ENCODE data around the gene POLD1.

POLD1 gene

DNA sequence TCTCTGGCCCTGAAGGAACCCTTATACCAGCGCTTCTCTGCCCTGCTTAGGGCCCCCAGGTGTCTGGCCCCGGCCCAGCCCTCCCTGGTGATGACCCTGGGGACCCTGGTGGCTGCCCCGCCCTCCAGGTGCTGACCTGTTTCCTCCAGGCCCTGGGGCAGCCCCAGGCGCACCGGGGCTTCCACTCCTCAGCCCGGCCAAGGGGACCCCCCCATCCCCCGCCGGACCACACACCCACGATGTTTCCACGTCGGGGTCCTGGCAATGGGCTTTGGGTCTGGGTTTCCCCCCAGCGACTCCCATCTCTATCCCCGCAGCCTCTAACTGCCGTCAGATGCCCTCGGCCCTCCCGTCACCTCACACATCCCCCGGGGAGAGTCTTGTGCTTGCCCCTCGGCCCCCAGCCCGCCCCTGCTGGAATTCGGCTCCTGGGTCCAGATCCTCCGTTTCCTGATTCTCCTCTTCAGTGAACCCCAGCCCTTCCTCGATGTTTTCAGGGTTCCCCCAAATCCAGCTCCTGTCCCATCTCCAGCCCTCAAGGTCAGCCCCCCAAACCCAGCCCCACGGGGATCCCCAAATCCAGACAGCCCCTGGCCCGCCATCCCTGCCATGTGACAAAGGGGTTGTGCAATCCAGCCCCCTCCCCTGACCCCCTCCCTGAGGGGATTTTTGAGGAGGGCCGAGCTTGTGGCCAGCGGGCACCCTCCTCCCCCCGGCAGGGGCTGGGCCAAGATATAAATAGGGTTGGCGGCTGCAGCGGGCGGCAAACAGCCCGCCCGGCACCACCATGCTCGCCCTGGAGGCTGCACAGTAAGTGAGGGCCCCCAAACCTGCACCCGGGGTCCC lies 34.3 kb downstream of the POLD1 start, which contains the start of gene SPIB:
Gene SPIB (plus strand): TSS at position 763 of the 846 bp plus-strand sequence. CDS start 25 bp downstream, at position 788.
- no peak for DNase-seq (ENCODE audit: low read depth in 2 of 2)

DNA sequence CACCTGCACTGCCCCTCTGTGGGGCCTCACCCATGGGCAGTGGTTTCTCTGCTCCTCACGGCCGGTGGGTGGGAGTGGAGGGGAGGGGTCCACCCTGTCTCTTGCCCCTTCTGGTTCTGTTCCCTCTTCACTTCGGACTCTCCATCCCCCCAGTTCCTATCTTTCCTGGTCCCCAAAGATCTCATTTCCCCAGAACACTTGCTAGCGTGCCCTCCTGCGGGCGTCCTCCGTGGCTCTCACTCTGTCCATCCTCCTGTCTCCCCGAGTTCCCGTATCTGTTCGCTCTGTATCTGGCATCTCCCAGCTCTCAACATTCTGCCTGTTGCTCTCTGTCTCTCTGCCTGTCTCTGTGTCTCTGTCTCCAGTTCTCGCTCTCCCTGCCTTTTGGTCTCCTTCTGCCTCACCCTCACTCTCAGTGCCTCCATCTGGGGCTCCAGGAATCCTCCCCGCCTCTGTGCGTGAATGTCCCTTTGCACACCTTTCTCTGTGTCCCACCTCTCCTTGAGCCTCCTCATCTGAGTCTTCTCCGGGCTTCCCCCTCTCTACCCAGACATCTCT lies 35.0 kb downstream of the POLD1 start:
- DNase-seq (ENCODE audit: low read depth in 2 of 2) = no peak

DNA sequence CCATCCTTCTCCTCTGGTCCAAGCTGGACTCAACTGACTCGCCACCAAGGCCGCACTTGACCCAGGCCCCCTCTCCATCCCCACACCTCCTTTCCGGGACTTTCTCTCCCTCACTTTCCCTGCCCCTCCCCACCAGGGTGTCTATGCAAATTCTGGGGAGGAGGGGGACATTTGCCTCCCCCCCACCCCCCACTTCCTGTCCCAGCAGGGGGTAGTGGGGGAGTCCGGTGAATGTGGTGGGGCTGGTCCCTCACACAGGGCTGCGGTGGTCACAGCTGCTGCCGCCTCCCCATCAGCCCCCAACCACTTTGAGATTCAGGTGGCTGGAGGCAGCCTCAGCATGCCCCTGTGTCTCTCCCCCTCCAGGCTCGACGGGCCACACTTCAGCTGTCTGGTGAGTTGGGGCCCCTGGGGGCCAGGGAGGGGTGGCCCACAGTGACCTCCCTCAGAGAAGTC lies 35.5 kb downstream of the POLD1 start:
- no peak for DNase-seq (ENCODE audit: low read depth in 2 of 2)

DNA sequence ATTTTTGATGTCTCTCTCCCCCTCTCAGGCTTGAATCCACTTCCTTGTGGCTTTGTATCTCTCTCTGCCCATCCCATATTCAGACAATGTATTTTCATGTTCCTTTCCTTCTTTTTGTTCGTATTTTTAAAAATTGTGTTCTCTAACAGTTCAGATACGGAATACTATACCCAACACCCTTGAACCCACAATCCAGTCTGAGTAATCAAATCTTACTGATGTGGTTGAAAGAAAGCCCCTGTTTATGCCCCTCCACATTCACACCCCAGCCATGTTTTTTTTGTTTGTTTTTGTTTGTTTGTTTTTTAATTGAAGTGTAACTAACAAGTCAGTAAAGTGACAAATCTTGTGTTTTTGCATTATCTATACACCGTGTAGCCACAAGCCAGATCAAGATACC lies 36.0 kb downstream of the POLD1 start:
- no peak for DNase-seq (ENCODE audit: low read depth in 2 of 2)

DNA sequence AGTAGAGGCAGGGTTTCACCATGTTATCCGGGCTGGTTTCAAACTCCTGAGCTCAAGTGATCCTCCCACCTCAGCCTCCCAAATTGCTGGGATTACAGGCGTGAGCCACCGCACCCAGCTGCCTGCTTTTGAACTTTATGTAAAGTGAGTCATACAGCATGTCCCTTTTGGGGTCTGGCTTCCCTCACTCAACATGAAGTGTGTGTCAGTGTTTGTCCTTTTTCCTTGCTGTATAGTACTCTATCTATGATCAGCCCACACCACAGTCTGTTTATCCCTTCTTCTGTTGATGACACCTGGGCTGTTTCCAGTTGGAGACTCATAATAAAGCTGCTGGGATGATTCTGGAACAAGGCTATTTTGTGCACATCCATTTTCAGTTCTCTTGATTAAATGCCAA lies 36.7 kb downstream of the POLD1 start:
- no peak for DNase-seq (ENCODE audit: low read depth in 2 of 2)

DNA sequence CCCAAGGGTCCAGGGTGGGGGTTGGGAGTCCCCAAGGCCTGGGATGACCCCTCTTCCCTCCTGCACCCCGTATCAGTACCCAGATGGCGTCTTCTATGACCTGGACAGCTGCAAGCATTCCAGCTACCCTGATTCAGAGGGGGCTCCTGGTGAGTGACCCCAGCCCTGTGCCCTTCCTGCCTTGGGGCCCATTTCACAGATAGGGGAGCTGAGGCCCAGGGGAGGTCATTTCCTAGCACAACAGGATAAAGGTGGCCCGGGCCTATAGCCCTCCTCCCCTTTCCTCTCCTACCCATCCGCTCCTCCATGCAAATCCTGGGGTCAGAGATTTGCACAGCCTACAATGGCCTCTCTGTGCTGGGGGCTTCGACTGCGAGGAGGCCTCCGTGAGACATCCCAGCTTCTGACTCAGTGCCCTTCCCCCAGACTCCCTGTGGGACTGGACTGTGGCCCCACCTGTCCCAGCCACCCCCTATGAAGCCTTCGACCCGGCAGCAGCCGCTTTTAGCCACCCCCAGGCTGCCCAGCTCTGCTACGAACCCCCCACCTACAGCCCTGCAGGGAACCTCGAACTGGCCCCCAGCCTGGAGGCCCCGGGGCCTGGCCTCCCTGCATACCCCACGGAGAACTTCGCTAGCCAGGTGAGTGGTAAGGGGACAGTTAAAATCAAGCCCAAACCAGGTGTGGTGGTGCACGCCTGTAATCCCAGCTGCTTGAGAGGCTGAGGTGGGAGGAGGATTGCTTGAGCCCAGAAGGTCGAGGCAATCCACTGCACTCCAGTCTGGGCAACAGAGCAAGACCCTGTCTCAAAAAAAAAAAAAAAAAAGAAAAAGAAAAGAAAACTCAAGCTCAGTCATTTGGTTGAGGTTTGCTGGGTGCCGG lies 38.5 kb downstream of the POLD1 start:
- no peak for DNase-seq (ENCODE audit: low read depth in 2 of 2)

DNA sequence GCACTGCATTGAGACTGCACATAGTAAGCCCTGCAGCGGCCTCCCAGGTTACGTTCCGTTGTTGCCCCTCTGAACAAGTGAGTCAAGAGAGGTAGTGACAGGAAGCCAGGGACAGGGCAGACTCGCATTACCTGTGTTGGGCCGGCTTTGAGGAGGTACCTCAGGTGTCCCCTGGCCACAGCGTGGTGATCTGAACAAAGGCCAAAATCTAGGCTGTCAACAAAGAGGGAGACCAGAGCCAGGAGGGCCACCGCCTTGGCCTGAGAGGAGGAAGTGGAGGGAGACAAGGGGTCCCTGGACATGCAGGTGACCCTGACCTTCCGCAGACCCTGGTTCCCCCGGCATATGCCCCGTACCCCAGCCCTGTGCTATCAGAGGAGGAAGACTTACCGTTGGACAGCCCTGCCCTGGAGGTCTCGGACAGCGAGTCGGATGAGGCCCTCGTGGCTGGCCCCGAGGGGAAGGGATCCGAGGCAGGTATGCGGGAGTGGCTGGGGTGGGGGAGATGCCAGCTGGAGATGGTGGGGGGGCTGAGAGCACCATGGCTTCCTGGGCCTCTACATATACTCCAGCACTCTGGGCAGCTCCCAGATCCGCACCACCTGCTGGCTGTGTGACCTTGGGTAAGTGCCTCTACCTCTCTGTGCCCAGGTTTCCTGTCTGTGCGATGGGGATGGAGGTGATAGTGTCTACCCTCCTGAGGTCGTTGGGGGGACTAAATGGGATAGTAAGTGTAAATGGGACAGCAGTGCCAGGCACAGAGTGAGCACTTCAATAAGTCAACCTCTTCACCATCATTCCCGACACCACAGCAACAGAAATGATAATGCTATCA lies 39.3 kb downstream of the POLD1 start:
- no peak for DNase-seq (ENCODE audit: low read depth in 2 of 2)

DNA sequence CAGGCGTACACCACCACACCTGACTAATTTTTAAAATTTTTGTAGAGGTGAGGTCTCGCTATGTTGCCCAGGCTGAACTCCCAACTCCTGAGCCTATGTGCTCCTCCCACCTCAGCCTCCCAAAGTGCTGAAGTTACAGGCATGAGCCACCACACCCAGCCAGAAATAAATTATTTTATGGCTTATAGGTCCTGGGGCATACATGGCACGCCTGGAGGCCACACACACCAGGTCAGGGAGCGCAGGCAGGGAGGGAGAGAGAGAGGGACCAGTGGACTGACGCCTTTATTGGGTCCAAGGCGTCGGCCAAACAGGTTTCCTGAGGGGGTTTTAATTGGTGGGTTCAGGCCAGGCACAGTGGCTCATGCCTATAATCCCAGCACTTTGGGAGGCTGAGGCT lies 41.4 kb downstream of the POLD1 start:
- DNase-seq (ENCODE audit: low read depth in 2 of 2) = no peak

DNA sequence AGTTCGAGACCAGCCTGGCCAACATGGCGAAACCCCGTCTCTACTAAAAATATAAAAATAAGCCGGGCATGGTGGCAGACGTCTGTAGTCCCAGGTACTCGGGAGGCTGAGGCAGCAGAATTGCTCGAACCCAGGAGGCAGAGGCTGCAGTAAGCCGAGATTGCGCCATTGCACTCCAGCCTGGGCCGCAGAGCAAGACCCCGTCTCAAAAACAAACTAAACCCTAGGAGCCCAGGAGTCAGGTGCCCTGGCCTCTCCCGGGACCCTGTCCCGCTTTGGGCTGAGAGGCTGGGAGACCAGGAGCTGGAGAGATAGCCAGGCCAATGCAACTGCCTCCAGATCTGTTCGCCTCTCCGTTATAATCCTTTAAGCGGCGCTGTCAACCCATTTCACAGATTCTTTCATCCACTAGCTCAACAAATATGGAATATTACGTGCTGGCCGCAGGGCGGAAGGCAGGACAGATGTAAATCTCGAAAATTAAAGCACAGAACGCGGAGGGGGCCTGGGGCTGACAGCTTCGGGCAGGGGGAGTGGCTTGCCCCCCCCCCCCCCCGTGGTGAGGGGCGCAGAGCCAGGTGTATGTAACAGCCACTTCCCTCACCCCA lies 43.3 kb downstream of the POLD1 start:
- DNase-seq (ENCODE audit: low read depth in 2 of 2) = no peak

DNA sequence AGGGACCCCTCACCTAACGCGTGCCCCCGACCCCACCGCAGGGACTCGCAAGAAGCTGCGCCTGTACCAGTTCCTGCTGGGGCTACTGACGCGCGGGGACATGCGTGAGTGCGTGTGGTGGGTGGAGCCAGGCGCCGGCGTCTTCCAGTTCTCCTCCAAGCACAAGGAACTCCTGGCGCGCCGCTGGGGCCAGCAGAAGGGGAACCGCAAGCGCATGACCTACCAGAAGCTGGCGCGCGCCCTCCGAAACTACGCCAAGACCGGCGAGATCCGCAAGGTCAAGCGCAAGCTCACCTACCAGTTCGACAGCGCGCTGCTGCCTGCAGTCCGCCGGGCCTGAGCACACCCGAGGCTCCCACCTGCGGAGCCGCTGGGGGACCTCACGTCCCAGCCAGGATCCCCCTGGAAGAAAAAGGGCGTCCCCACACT lies 43.9 kb downstream of the POLD1 start:
- no peak for DNase-seq (ENCODE audit: low read depth in 2 of 2)

DNA sequence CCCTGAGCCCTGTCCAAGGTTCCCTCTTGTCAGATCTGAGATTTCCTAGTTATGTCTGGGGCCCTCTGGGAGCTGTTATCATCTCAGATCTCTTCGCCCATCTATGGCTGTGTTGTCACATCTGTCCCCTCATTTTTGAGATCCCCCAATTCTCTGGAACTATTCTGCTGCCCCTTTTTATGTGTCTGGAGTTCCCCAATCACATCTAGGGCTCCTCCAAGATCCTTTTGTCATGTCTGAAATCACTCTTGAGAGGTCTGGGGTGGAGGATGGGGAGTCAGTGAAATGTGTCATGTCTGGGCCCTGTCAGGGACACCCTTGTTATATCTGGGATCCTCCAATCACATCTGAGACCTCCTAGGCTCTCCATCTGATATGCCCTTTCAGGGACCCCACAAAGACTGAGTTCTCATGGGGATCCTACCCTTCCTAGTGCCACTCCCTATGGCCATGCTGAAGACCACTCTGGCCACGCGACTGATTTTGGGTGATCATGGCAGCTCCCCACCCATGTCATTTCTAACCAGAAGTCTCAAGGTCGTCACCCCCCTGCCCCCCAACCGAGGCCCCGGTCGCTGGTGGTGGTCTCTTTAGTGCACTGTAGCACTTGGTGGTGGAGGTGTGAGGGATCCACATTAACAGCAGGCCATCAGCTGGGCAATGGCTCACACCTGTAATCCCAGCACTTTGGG lies 44.8 kb downstream of the POLD1 start:
- no peak for DNase-seq (ENCODE audit: low read depth in 2 of 2)

DNA sequence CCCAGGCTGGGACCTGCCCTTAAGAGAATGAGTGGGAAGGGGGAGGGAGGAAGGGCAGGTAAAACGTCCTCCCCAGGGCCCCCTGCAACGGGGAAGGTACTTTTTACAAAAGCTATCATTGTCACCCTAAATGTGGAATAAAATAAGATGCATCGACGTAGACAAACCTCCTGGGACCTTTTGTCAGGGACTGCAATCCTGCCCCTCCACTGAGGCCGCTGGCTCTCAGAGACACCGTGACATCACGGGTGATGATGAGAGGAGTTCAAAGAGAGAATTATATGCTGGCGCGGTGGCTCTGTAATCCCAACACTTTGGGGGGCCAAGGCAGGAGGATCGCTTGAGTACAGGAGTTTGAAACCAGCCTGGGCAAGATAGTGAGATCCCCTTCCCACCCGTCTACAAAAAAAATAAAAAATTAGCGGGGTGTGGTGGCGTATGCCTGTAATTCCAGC lies 46.8 kb downstream of the POLD1 start:
- DNase-seq (ENCODE audit: low read depth in 2 of 2) = no peak

DNA sequence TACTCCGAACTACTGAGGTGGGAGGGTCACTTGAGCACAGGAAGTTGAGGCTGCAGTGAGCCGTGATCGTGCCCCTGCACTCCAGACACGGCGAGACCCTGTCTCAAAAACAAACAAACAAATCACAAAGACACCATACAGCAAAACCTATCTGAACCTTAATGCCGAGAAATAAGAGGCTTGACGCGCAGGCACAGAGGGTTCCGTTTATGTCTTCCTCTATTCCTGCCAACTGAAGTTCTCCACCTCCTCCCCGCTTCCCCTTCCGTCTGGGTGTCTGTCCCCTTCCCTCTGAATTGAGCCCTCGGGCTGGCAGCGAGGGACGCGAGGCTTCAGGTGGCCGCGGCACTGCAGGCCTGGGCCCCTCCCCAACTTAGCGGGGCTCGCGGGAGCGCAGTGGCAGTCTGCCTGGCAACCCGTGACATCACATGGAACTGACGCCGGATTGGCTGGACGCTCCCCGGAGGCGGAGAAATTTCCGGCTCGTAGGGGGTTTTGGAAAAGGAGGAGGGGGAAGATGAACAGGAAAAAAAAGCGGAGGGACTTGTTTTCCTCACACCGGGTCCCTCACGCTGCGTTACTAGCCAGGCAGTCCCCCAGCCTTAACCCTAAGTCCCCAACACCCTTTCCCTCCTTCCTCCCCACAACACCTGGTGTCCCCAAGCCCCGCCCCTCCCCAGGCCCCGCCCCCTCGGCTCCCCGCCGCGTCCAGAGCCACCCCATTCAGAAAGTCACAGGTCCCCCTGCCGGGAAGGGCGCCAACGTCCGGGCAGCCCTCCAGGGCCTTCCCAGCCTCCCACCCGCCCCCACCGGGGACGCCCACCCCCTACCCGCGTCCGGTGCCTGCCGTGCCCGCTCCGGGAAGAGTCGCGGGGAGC lies 47.4 kb downstream of the POLD1 start:
- peak; percentile 77 to 88 for DNase-seq (ENCODE audit: low read depth in 2 of 2)

DNA sequence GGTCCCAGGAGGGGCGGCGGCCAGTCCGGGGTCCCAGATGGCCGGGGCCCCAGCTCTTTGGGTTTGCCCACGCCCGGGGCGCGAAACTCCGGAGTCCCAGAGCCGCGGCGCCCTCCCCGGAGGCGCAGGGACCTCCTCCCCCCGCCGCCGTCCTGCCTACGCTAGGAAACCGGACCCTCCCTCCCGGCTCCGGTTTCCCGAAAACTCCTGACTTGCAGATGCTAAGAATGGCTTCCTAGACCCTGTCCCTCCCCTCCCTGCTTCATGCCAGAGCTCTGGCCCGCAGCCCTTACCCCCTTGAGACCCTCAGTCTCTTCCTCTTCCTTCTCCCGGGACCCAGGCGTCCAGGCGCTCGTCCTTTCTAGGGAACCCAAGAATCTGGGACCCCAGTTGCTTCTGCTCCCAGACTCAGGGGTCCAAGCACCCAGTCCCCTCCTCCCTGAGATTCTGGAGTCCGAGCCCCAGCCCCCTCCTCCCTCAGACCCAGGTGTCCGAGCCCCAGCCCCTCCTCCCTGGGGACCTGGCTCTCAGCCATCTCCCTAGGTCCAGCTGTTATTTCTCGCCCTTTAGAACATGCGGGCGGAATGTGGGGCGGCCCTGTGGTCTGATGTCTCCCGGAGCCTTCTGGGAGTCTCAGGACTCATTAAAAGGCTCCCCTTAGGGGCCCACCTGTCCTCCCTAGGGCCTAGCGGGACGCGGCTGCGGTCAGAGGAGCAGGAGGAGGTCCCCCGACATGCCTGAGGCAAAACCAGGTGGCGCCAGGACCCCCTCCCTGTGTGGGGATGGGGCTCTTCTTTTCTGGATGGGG lies 48.3 kb downstream of the POLD1 start, which contains the start of gene MYBPC2:
Gene MYBPC2 (plus strand): TSS at position 672 of the 808 bp plus-strand sequence. CDS start 62 bp downstream, at position 734.
- DNase-seq (ENCODE audit: low read depth in 2 of 2) = no peak

DNA sequence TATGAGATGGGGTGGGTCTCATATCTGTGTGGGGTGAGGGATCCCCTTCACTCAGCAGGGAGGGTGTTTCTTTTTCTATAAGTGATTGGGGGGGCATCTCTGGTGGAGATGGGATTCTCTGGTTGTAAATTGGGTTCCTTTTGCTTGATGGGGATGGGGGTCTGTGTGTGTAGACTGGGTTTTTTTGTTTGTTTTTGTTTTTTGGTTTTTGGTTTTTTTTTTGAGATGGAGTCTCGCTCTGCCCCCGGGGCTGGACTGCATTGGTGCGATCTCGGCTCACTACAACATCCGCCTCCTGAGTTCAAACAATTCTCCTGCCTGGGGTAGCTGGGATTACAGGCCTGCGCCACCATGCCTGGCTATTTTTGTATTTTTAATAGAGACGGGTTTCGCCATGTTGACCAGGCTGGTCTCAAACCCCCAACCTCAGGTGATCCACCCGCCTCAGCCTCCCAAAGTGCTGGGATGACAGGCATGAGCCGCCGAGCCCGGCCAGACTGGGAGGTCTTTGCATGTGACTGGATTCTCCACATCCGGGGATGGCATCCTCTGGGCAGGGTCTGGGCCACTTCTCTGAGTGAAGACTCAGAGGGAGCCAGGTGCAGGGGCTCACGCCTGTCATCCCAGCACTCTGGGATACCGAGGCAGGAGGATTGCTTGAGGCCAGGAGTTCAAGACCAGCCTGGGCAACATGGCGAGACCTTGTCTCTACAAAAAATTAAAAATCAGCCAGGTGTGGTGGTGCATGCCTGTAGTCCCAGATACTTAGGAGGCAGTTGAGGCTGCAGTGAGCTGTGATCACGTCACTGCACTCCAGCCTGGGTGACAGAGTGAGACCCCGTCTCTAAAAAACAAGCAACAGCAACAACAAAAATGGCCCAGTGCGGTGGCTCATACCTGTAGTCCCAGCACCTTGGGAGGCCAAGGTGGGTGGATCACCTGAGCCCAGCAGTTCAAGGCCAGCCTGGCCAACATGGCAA lies 49.3 kb downstream of the POLD1 start:
- DNase-seq (ENCODE audit: low read depth in 2 of 2) = no peak

DNA sequence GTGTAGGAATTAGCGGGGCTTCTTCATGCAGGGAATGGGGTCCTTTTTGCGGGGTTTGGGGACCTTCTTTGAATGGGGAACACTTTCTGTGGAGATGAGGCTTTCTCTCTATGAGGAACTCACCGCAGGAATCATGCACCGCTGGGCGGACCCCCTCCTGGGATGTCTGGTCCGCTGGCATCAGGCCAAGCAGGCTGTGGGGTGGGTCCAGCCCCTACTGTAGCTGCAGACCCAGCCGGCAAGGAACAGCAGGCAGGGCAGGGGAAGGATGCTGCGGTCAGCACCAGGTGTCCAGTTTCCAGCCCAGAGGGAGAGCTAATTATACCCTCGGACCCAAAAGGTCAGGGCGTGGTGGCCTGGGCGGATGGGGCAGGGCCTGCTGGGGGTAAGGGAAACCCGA lies 50.4 kb downstream of the POLD1 start:
- no peak for DNase-seq (ENCODE audit: low read depth in 2 of 2)

DNA sequence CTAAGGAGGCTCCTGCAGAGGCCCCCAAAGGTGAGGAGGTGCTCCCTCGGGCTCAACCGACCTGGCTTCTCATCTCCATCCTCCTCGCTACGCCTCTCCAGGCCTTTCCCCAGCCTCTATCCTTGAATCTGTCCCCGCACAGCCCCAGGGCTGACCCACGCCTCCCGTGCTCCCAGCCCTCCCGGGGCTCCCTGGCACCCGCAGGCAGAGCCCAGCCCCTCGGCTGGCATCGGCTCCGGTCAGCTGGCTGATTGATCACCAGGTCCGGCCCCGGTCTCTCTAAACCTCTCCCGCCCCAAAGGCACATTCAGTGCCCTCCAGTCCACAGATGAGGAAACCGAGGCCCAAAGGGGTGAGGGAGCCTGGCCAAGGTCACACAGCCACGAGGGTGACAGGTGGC lies 51.1 kb downstream of the POLD1 start:
- DNase-seq (ENCODE audit: low read depth in 2 of 2) = no peak
